Right lobe of liver (tissue), 4 donors: ENCODE measurements around the gene ZNF431.

Experiments used
- POLR2A ChIP-seq: fragments of 450-650 bp; IDR thresholded peaks from one replicate; pipeline ENCODE4 v1.6.1; 2017; ENCODE audit warnings: antibody characterized with exemption, mild to moderate bottlenecking
- TF ChIP-seq, protein P1 (sequence below), 4 donors: fragments of 200-600 bp in 3 of 4; fragments of 450-650 bp in 1 of 4; IDR thresholded peaks; one replicate each; pipeline versions ENCODE4 v1.5.1 to v1.8.0; 2016 to 2022; ENCODE audit warnings: antibody characterized with exemption in 4 of 4, mild to moderate bottlenecking in 2 of 4
- donor health status: DM: no; HTN: no; CAD: no.
- donor health status: DM: no; HTN: no; CAD: no.
- donor health status: DM: no; HTN: yes; CAD: no.

DNA sequence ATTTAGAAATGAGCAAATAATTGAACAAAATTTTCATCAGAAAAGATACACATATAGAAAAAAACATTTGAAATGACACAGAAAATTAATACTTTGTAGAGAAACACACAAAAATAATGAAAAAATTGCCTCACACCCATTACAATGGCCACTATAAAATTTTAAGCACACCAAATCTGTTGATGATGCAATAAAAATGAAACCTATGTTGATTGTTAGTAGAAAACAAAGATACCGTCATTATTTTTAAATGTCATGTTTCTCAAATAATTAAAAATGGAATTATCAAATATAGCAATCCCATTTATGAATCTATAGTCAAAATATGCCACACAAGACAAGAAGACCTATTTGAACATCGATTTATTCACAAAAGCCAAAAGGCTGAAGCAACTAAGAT is 96.8 kb downstream of the ZNF431 start:
- TF ChIP-seq POLR2A: no peak
- TF ChIP-seq, protein P1, sequence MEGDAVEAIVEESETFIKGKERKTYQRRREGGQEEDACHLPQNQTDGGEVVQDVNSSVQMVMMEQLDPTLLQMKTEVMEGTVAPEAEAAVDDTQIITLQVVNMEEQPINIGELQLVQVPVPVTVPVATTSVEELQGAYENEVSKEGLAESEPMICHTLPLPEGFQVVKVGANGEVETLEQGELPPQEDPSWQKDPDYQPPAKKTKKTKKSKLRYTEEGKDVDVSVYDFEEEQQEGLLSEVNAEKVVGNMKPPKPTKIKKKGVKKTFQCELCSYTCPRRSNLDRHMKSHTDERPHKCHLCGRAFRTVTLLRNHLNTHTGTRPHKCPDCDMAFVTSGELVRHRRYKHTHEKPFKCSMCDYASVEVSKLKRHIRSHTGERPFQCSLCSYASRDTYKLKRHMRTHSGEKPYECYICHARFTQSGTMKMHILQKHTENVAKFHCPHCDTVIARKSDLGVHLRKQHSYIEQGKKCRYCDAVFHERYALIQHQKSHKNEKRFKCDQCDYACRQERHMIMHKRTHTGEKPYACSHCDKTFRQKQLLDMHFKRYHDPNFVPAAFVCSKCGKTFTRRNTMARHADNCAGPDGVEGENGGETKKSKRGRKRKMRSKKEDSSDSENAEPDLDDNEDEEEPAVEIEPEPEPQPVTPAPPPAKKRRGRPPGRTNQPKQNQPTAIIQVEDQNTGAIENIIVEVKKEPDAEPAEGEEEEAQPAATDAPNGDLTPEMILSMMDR (IDR thresholded peaks at IDR 0.05): no peak
